ENCODE results near the gene TSSK3. TPM values are rescaled to one million over a fixed set of nuclear protein-coding genes. Genes with fewer than 3 reads are reported as not detected.
A peak's percentile ranks its signal among the peaks of the same experiment; 100 is the strongest.

TSSK3 gene
- polyA plus RNA-seq, 1 experiment: 0.33 TPM

- Histone ChIP-seq H3K27me3 (ENCODE audit: control insufficient read depth, insufficient read depth, low read length) (no peaks in the 10 kb centered on the region), H3K9me3 (ENCODE audit: control insufficient read depth, insufficient read depth, low read length) (no peaks in the 10 kb centered on the region), H3K27ac (ENCODE audit: low read depth, low read length) (no peak overlapping the region), H3K4me3 (ENCODE audit: low read depth, low read length) (no peak overlapping the region)
- ChIA-PET CTCF (no interaction called here), POLR2A (no interaction called here)
- DNase-seq (ENCODE audit: low read depth, low spot score): no peak
- TF ChIP-seq CTCF (IDR thresholded peaks at IDR 0.05; ENCODE audit: low read depth, low read length): no peak
Observed at GRCh38 chr1:32361308-32361673, 1.0 kb upstream of the TSSK3 start.

- H3K9me3 ChIP-seq (ENCODE audit: control insufficient read depth, insufficient read depth, low read length): no peaks in the 10 kb centered on the region
- H3K27me3 ChIP-seq (ENCODE audit: control insufficient read depth, insufficient read depth, low read length): no peaks in the 10 kb centered on the region
- CTCF ChIA-PET: no interaction called here
- POLR2A ChIA-PET: no interaction called here
- DNase-seq (ENCODE audit: low read depth, low spot score): no peak
- peak; percentile 35 for TF ChIP-seq CTCF (IDR thresholded peaks at IDR 0.05; ENCODE audit: low read depth, low read length)
- no peak overlapping the region for H3K27ac ChIP-seq (ENCODE audit: low read depth, low read length)
- H3K4me3 ChIP-seq (ENCODE audit: low read depth, low read length): peak overlapping the region; percentile 39
Observed at GRCh38 chr1:32361674-32362473, 465 bp upstream of the TSSK3 start.

- DNase-seq (ENCODE audit: low read depth, low spot score): no peak
- Histone ChIP-seq H3K27ac (ENCODE audit: low read depth, low read length) (no peak overlapping the region), H3K27me3 (ENCODE audit: control insufficient read depth, insufficient read depth, low read length) (no peaks in the 10 kb centered on the region), H3K9me3 (ENCODE audit: control insufficient read depth, insufficient read depth, low read length) (no peaks in the 10 kb centered on the region), H3K4me3 (ENCODE audit: low read depth, low read length) (no peak overlapping the region)
- ChIA-PET POLR2A (interaction anchor here (1.1 to 1.7 kb wide), 2 partner anchors 13 to 28 kb away, joined by 3 to 5 read pairs; partner anchors contain the start of gene MARCKSL1), CTCF (no interaction called here)
- TF ChIP-seq CTCF (IDR thresholded peaks at IDR 0.05; ENCODE audit: low read depth, low read length): no peak
Observed at GRCh38 chr1:32363713-32364112, 1.4 kb downstream of the TSSK3 start.

- Histone ChIP-seq H3K9me3 (ENCODE audit: control insufficient read depth, insufficient read depth, low read length) (no peaks in the 10 kb centered on the region), H3K27ac (ENCODE audit: low read depth, low read length) (no peak overlapping the region), H3K27me3 (ENCODE audit: control insufficient read depth, insufficient read depth, low read length) (no peaks in the 10 kb centered on the region), H3K4me3 (ENCODE audit: low read depth, low read length) (no peak overlapping the region)
- DNase-seq (ENCODE audit: low read depth, low spot score): no peak
- ChIA-PET CTCF (no interaction called here), POLR2A (interaction anchor here (1.5 kb wide), 1 partner anchor 30 kb away, joined by 5 read pairs; the partner anchor contains the start of gene BSDC1)
- no peak for TF ChIP-seq CTCF (IDR thresholded peaks at IDR 0.05; ENCODE audit: low read depth, low read length)
Observed at GRCh38 chr1:32364836-32365235, 2.5 kb downstream of the TSSK3 start.

GRCh38 chr1:32365445-32365844 is 3.1 kb downstream of the TSSK3 start:
- Histone ChIP-seq H3K27me3 (ENCODE audit: control insufficient read depth, insufficient read depth, low read length) (no peaks in the 10 kb centered on the region), H3K27ac (ENCODE audit: low read depth, low read length) (no peak overlapping the region), H3K4me3 (ENCODE audit: low read depth, low read length) (no peak overlapping the region), H3K9me3 (ENCODE audit: control insufficient read depth, insufficient read depth, low read length) (no peaks in the 10 kb centered on the region)
- ChIA-PET POLR2A (interaction anchor here (0.7 to 1.5 kb wide), 3 partner anchors 15 to 258 kb away, joined by 3 to 5 read pairs (median 4); partner anchors contain the start of genes BSDC1 and KPNA6), CTCF (no interaction called here)
- DNase-seq (ENCODE audit: low read depth, low spot score): no peak
- TF ChIP-seq CTCF (IDR thresholded peaks at IDR 0.05; ENCODE audit: low read depth, low read length): no peak
